ENCODE results near the gene KHNYN.

Gene KHNYN

DNA sequence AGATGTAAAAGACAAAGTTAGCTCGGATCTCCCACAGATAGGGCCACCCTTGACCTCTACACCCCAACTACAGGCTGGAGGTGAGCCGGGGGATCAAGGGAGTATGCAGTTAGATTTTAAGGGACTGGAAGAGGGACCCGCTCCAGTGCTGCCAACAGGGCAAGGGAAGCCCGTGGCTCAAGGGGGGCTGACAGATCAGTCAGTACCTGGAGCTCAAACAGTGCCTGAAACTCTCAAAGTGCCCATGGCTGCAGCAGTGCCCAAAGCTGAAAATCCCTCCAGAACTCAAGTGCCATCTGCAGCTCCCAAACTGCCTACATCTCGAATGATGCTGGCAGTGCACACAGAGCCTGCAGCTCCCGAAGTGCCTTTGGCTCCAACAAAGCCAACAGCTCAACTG, 20.6 kb upstream of the KHNYN start:
- H3K4me3 ChIP-seq (replicated peaks; ENCODE audit: low read depth, low read length), result no peak overlapping the region
- DNase-seq (ENCODE audit: extremely low read depth, low read depth), result no peak
- TF ChIP-seq, protein P1, sequence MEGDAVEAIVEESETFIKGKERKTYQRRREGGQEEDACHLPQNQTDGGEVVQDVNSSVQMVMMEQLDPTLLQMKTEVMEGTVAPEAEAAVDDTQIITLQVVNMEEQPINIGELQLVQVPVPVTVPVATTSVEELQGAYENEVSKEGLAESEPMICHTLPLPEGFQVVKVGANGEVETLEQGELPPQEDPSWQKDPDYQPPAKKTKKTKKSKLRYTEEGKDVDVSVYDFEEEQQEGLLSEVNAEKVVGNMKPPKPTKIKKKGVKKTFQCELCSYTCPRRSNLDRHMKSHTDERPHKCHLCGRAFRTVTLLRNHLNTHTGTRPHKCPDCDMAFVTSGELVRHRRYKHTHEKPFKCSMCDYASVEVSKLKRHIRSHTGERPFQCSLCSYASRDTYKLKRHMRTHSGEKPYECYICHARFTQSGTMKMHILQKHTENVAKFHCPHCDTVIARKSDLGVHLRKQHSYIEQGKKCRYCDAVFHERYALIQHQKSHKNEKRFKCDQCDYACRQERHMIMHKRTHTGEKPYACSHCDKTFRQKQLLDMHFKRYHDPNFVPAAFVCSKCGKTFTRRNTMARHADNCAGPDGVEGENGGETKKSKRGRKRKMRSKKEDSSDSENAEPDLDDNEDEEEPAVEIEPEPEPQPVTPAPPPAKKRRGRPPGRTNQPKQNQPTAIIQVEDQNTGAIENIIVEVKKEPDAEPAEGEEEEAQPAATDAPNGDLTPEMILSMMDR (IDR thresholded peaks at IDR 0.05; ENCODE audit: low read depth, low read length, missing control alignments), result no peak

DNA sequence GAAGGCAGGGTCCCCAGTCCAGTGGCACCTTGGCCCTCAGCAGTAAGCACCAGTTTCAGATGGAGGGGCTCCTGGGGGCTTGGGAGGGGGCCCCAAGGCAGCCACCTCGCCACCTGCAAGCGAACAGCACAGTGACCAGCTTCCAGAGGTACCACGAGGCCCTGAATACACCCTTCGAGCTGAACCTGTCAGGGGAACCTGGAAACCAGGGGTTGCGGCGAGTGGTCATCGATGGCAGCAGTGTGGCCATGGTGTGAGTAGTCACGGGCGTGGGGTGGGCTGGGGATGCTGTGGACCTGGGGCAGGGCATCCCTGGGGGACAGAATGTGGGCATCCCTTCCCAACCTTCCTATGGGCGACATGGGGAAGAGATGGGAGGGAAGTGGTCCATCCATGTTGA, 19.8 kb upstream of the KHNYN start:
- DNase-seq (ENCODE audit: extremely low read depth, low read depth), result no peak
- H3K4me3 ChIP-seq (replicated peaks; ENCODE audit: low read depth, low read length), result no peak overlapping the region
- TF ChIP-seq, protein P1 (IDR thresholded peaks at IDR 0.05; ENCODE audit: low read depth, low read length, missing control alignments), result no peak

DNA sequence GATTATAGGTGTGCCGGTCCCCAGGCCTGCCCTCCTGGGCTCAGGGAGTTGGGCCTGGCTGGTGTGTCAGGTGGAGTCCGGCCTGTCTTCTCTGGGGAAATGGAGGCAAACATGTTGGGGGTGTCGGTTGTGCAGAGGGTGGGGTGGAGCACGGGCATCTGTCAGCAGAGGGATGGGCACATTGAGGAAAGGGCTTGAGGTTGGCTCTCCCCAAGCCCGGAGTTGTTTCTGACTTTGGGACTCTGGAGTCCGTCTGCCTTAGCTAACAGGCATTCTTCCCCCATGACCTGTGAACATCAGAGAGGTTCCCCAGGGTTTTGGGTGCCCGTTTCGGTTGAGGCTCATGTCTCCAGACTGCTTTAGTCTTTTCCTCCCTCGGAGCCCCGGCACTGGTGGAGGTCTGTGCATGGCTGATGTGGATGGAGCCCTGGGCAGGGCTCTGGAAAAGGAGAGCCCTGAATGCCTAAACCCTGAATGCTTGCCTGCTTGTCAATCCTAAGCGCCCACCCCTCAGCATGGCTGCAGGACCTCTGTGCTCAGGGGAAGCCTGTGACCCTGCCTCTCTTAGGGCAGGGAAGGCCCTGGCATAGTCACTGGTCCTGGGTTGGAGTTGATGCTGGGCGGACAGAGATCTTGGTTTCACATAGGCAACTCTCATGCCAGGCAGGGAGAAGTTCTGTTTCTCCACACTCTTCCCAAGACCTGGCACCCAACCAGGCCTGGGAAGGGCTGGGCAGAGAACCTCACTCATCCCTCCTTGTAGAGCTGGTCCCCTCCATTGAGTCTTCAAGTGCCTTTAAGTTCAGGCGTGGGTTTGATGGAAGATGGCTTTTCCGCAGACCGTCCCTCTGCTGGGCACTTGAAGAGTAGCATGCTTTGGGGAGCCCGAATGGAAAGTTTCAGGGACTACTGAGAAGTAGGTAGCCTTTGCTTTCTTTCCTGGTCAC, 18.0 kb upstream of the KHNYN start:
- no peak overlapping the region for H3K4me3 ChIP-seq (replicated peaks; ENCODE audit: low read depth, low read length)
- TF ChIP-seq, protein P1 (IDR thresholded peaks at IDR 0.05; ENCODE audit: low read depth, low read length, missing control alignments), result peak; percentile 83
- no peak for DNase-seq (ENCODE audit: extremely low read depth, low read depth)

DNA sequence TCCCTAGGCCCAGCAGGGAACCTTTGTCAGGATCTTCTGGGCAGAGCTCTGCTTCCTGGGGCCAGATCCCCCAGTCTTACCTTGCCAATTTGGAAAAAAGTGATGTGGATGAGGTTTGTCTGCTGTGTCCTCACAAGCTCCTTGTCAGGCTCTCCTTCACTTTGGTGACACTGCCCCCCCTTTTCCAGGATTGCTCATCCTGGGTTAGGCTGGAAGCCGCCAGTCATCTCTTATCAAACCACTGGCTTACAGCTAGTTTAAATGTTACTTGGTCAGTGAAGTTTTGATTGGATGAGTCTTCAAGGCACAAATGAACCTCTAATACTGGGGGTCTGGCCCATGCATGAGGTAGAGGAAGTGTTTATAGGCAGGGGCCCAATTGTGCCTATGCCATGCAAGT, 15.7 kb upstream of the KHNYN start:
- no peak for DNase-seq (ENCODE audit: extremely low read depth, low read depth)
- TF ChIP-seq, protein P1 (IDR thresholded peaks at IDR 0.05; ENCODE audit: low read depth, low read length, missing control alignments), result no peak
- no peak overlapping the region for H3K4me3 ChIP-seq (replicated peaks; ENCODE audit: low read depth, low read length)

DNA sequence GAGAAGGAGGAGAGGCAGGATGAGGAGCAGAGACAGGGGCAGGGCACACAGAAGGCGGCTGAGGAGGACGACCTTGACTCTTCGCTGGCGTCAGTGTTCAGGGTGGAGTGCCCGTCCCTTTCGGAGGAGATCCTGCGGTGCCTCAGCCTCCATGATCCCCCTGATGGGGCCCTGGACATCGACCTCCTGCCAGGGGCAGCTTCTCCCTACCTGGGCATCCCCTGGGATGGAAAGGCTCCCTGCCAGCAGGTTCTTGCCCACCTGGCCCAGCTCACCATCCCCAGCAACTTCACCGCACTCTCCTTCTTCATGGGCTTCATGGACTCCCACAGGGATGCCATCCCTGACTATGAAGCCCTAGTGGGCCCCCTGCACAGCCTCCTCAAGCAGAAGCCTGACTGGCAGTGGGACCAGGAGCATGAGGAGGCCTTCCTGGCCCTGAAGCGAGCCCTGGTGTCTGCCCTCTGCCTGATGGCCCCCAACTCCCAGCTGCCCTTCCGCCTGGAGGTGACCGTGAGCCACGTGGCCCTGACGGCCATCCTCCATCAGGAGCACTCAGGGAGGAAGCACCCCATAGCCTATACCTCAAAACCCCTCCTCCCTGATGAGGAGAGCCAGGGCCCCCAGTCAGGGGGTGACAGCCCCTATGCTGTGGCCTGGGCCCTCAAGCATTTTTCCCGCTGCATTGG, 14.9 kb upstream of the KHNYN start:
- H3K4me3 ChIP-seq (replicated peaks; ENCODE audit: low read depth, low read length), result no peak overlapping the region
- TF ChIP-seq, protein P1 (IDR thresholded peaks at IDR 0.05; ENCODE audit: low read depth, low read length, missing control alignments), result no peak
- DNase-seq (ENCODE audit: extremely low read depth, low read depth), result no peak

DNA sequence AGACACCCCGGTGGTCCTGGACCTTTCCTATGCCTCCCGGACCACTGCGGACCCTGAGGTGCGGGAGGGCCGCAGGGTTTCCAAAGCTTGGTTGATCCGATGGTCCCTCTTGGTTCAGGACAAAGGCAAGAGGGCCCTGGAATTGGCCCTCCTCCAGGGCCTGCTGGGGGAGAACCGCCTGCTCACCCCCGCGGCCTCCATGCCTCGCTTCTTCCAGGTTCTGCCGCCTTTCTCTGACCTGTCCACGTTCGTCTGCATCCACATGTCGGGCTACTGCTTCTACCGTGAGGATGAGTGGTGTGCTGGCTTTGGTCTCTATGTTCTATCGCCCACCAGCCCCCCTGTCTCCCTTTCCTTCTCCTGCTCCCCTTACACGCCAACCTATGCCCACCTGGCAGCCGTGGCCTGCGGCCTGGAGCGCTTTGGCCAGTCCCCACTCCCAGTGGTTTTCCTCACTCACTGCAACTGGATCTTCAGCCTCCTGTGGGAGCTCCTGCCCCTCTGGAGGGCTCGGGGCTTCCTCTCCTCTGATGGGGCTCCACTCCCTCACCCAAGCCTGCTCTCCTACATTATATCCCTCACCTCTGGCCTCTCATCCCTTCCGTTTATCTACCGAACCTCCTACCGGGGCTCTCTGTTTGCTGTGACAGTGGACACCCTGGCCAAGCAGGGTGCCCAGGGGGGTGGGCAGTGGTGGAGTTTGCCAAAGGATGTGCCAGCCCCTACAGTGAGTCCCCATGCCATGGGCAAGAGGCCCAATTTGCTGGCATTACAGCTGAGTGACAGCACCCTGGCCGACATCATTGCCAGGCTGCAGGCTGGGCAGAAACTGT, 14.1 kb upstream of the KHNYN start:
- no peak overlapping the region for H3K4me3 ChIP-seq (replicated peaks; ENCODE audit: low read depth, low read length)
- DNase-seq (ENCODE audit: extremely low read depth, low read depth), result no peak
- TF ChIP-seq, protein P1 (IDR thresholded peaks at IDR 0.05; ENCODE audit: low read depth, low read length, missing control alignments), result no peak
